GM06990 (cell line): ENCODE measurements around the gene GPR161.

Experiments used
- DNase-seq: peaks from one replicate; pipeline ENCODE4 v3.0.0-alpha.2; 2011; ENCODE audit not compliant: insufficient read length; ENCODE audit errors: extremely low read depth
- H3K27me3 ChIP-seq: replicated peaks from 2 replicates; pipeline ENCODE4 v1.6.0; 2011; ENCODE audit warnings: low read length; ENCODE audit not compliant: control insufficient read depth, insufficient read depth
- H3K36me3 ChIP-seq: 2 replicates; pipeline ENCODE4 v1.5.1; 2011; ENCODE audit warnings: low read length; ENCODE audit not compliant: control insufficient read depth, insufficient read depth
- H3K4me3 ChIP-seq: replicated peaks from 2 replicates; pipeline ENCODE4 v1.5.1; 2011; ENCODE audit warnings: low read depth, mild to moderate bottlenecking, control low read depth, low read length
- TF ChIP-seq, protein P1 (sequence below): IDR thresholded peaks from 2 replicates; pipeline ENCODE4 v1.5.1; 2011; ENCODE audit warnings: low read length, control low read depth, mild to moderate bottlenecking, inconsistent platforms; ENCODE audit not compliant: insufficient read depth, poor library complexity, severe bottlenecking

The GPR161 gene

GRCh38 chr1:168135116-168135920, 1.4 kb downstream of the GPR161 start:
- Histone ChIP-seq H3K36me3 (no peaks in the 10 kb centered on the region), H3K4me3 (peak overlapping the region; percentile 63), H3K27me3 (peaks cover 8% of the 10 kb centered on the region)
- no peak for DNase-seq
- TF ChIP-seq, protein P1, sequence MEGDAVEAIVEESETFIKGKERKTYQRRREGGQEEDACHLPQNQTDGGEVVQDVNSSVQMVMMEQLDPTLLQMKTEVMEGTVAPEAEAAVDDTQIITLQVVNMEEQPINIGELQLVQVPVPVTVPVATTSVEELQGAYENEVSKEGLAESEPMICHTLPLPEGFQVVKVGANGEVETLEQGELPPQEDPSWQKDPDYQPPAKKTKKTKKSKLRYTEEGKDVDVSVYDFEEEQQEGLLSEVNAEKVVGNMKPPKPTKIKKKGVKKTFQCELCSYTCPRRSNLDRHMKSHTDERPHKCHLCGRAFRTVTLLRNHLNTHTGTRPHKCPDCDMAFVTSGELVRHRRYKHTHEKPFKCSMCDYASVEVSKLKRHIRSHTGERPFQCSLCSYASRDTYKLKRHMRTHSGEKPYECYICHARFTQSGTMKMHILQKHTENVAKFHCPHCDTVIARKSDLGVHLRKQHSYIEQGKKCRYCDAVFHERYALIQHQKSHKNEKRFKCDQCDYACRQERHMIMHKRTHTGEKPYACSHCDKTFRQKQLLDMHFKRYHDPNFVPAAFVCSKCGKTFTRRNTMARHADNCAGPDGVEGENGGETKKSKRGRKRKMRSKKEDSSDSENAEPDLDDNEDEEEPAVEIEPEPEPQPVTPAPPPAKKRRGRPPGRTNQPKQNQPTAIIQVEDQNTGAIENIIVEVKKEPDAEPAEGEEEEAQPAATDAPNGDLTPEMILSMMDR: no peak

GRCh38 chr1:168134642-168135041, 2.1 kb downstream of the GPR161 start:
- no peaks in the 10 kb centered on the region for H3K36me3 ChIP-seq
- peaks cover 8% of the 10 kb centered on the region for H3K27me3 ChIP-seq
- H3K4me3 ChIP-seq: no peak overlapping the region
- TF ChIP-seq, protein P1: no peak
- DNase-seq: no peak

- TF ChIP-seq, protein P1: no peak
- peaks cover 8% of the 10 kb centered on the region for H3K27me3 ChIP-seq
- no peak overlapping the region for H3K4me3 ChIP-seq
- no peaks in the 10 kb centered on the region for H3K36me3 ChIP-seq
- DNase-seq: no peak
Measured at GRCh38 chr1:168134132-168134531, 2.6 kb downstream of the GPR161 start.

GRCh38 chr1:168129933-168130332, 6.8 kb downstream of the GPR161 start:
- TF ChIP-seq, protein P1: no peak
- Histone ChIP-seq H3K36me3 (no peaks in the 10 kb centered on the region), H3K27me3 (0 out of 2 replicates have a peak, but pooled peaks cover under 1% of the 10 kb centered on the region), H3K4me3 (no peak overlapping the region)
- DNase-seq: no peak

- TF ChIP-seq, protein P1: no peak
- no peak overlapping the region for H3K4me3 ChIP-seq
- DNase-seq: no peak
- no peaks in the 10 kb centered on the region for H3K27me3 ChIP-seq
- H3K36me3 ChIP-seq: no peaks in the 10 kb centered on the region
Measured at GRCh38 chr1:168127503-168127902, 9.2 kb downstream of the GPR161 start.
